ENCODE results near the gene NME9. TPM values are rescaled to one million over a fixed set of nuclear protein-coding genes. Genes with fewer than 3 reads are reported as not detected.

Gene NME9
- total and polyA plus RNA-seq, 2 donors (not counting 3 experiments of a cell fraction or from before 2014, with no cell fraction given), result 0.08 TPM; not detected in 1

GRCh38 chr3:138351151-138351550 lies 21.5 kb upstream of the NME9 start:
- H4K20me1 ChIP-seq (replicated peaks; ENCODE audit: control insufficient read depth, extremely low read depth, insufficient read depth, low read length), result no peaks in the 10 kb centered on the region
- FAIRE-seq (no peak), DNase-seq (ENCODE audit: low read depth, low spot score) (no peak)
- no peaks in the 10 kb centered on the region for H3K27me3 ChIP-seq (ENCODE audit: control insufficient read depth in 2 of 2, insufficient read depth in 2 of 2, low read length in 2 of 2)
- dilution Hi-C loops (cut with MboI; ENCODE audit: extremely low pct_ligation_motif_present, low sequenced_read_pairs), result no loop called here
- ChIA-PET POLR2A (no interaction called here), CTCF (interaction anchor here (1.0 kb wide), 1 partner anchor 21 kb away, joined by 3 read pairs; no protein-coding TSS in a partner anchor)
- no peak overlapping the region for H2AFZ ChIP-seq (ENCODE audit: low read depth, low read length)
- peaks cover 3% of the 10 kb centered on the region for H3K4me1 ChIP-seq (ENCODE audit: control insufficient read depth, extremely low read depth, insufficient read depth, low read length)
- TF ChIP-seq CTCF (IDR thresholded peaks at IDR 0.05; ENCODE audit: extremely low read depth in 1 of 2, insufficient read depth in 1 of 2, low read depth in 1 of 2, low read length in 2 of 2) (no peak), MAX (IDR thresholded peaks at IDR 0.05; ENCODE audit: insufficient read depth, insufficient read length) (no peak), POLR2AphosphoS5 (IDR thresholded peaks at IDR 0.05; ENCODE audit: insufficient read depth, low read depth, low read length) (no peak), FOS (IDR thresholded peaks at IDR 0.05; ENCODE audit: borderline replicate concordance, insufficient read depth, low read length) (no peak), POLR2A (IDR thresholded peaks at IDR 0.05; ENCODE audit: low read depth, low read length) (no peak), MYC (IDR thresholded peaks at IDR 0.05; ENCODE audit: low read depth, low read length) (no peak), GATA2 (IDR thresholded peaks at IDR 0.05; ENCODE audit: insufficient read depth, insufficient read length, low read depth, low read length) (no peak), JUN (IDR thresholded peaks at IDR 0.05; ENCODE audit: borderline replicate concordance, insufficient read depth, insufficient read length, low read depth) (no peak), EZH2 (IDR thresholded peaks at IDR 0.05; ENCODE audit: borderline replicate concordance, low read depth, low read length, severe bottlenecking) (no peak)
- H3K4me3 ChIP-seq (replicated peaks in 1 of 3; ENCODE audit: insufficient read depth in 1 of 3, low read depth in 1 of 3, low read length in 3 of 3), result no peak overlapping the region
- intact Hi-C loops (cut with micrococcal nuclease), result no loop called here
- no TSS peak for BruUV-seq (replicated peaks)
- H3K4me2 ChIP-seq (ENCODE audit: insufficient read depth, low read length), result no peak overlapping the region
- no peak overlapping the region for H3K27ac ChIP-seq (ENCODE audit: insufficient read depth, low read depth, low read length)
- H3K9ac ChIP-seq (replicated peaks; ENCODE audit: extremely low read depth, insufficient read depth, low read length), result no peak overlapping the region
- H3K79me2 ChIP-seq (ENCODE audit: control insufficient read depth, insufficient read depth, low read length), result no peaks in the 10 kb centered on the region
- H3K9me1 ChIP-seq (replicated peaks; ENCODE audit: control insufficient read depth, extremely low read depth, insufficient read depth, low read length), result no peaks in the 10 kb centered on the region
- H3K9me3 ChIP-seq (replicated peaks; ENCODE audit: control insufficient read depth, insufficient read depth, low read length), result no peaks in the 10 kb centered on the region
- no peaks in the 10 kb centered on the region for H3K36me3 ChIP-seq (ENCODE audit: control insufficient read depth in 2 of 2, extremely low read depth in 1 of 2, insufficient read depth in 2 of 2, low read length in 2 of 2)

Data from endothelial cell of umbilical vein (primary cell).